OCI-LY1 (cell line): ENCODE results near the gene PODNL1.

ENCODE experiments used
- H2AFZ ChIP-seq: fragments of 200-600 bp; sonication (generic), shearing (Covaris generic); 2 replicates; pipeline ENCODE4 v1.6.0; 2014; ENCODE audit warnings: antibody characterized with exemption, mild to moderate bottlenecking, low read length
- H3F3A ChIP-seq: fragments of 200-600 bp; sonication (generic), shearing (Covaris generic); 2 replicates; pipeline ENCODE4 v1.6.0; 2014; ENCODE audit warnings: mild to moderate bottlenecking, antibody characterized with exemption, low read length, moderate library complexity; ENCODE audit not compliant: insufficient read depth
- H3K27ac ChIP-seq: fragments of 200-600 bp; sonication (generic); 2 replicates; pipeline ENCODE4 v1.5.1; 2014; ENCODE audit warnings: low read length, mixed run types, mild to moderate bottlenecking, low read depth; ENCODE audit not compliant: poor library complexity, severe bottlenecking
- H3K27me3 ChIP-seq: fragments of 200-600 bp; sonication (generic); 2 replicates; pipeline ENCODE4 v1.6.0; 2014; ENCODE audit warnings: antibody characterized with exemption, mild to moderate bottlenecking, low read length, moderate library complexity; ENCODE audit not compliant: insufficient read depth
- H3K36me3 ChIP-seq: fragments of 200-600 bp; sonication (generic); 2 replicates; pipeline ENCODE4 v1.6.1; 2014; ENCODE audit warnings: mild to moderate bottlenecking, antibody characterized with exemption, low read length, moderate library complexity, mixed read lengths; ENCODE audit not compliant: insufficient read depth
- H3K4me1 ChIP-seq: fragments of 200-600 bp; sonication (generic); 2 replicates; pipeline ENCODE4 v1.5.1; 2014; ENCODE audit warnings: mild to moderate bottlenecking, low read length, moderate library complexity; ENCODE audit not compliant: insufficient read depth, severe bottlenecking
- H3K4me2 ChIP-seq: fragments of 200-600 bp; sonication (generic), shearing (Covaris generic); 2 replicates; pipeline ENCODE4 v1.6.1; 2014; ENCODE audit warnings: low read length
- H3K4me3 ChIP-seq: fragments of 200-600 bp; sonication (generic); 2 replicates; pipeline ENCODE4 v1.5.1; 2014; ENCODE audit warnings: low read length, low read depth, mild to moderate bottlenecking, mixed read lengths; ENCODE audit not compliant: poor library complexity, severe bottlenecking
- H3K79me2 ChIP-seq: fragments of 200-600 bp; shearing (Covaris generic); 2 replicates; pipeline ENCODE4 v1.6.1; 2016; ENCODE audit warnings: mixed run types, low read length, mixed read lengths; ENCODE audit not compliant: insufficient read depth
- H3K9ac ChIP-seq: fragments of 200-600 bp; sonication (generic), shearing (Covaris generic); 2 replicates; pipeline ENCODE4 v1.6.1; 2014; ENCODE audit warnings: mild to moderate bottlenecking, low read length, mixed read lengths
- H3K9me2 ChIP-seq: fragments of 200-600 bp; sonication (generic), shearing (Covaris generic); 2 replicates; pipeline ENCODE4 v1.6.1; 2014; ENCODE audit warnings: low read depth, mild to moderate bottlenecking, low read length, mixed read lengths
- H3K9me3 ChIP-seq: fragments of 200-600 bp; shearing (Covaris generic); 2 replicates; pipeline ENCODE4 v1.6.1; 2014; ENCODE audit warnings: low read length, mixed read lengths
- H4K20me1 ChIP-seq: fragments of 200-600 bp; sonication (generic), shearing (Covaris generic); 2 replicates; pipeline ENCODE4 v1.6.0; 2016; ENCODE audit warnings: mild to moderate bottlenecking, low read length; ENCODE audit not compliant: insufficient read depth
- CTCF ChIP-seq: fragments of 200-600 bp; sonication (generic), shearing (Covaris generic); IDR thresholded peaks from 2 replicates; pipeline ENCODE4 v1.5.1; 2017; ENCODE audit warnings: mild to moderate bottlenecking, antibody characterized with exemption, low read length, moderate library complexity, mixed read lengths
- EZH2 ChIP-seq: fragments of 200-600 bp; sonication (generic), shearing (Covaris generic); IDR thresholded peaks from 2 replicates; pipeline ENCODE4 v1.8.0; 2017; ENCODE audit warnings: borderline replicate concordance, mixed run types, mild to moderate bottlenecking, antibody characterized with exemption, low read length, moderate library complexity, mixed read lengths

The PODNL1 gene

DNA sequence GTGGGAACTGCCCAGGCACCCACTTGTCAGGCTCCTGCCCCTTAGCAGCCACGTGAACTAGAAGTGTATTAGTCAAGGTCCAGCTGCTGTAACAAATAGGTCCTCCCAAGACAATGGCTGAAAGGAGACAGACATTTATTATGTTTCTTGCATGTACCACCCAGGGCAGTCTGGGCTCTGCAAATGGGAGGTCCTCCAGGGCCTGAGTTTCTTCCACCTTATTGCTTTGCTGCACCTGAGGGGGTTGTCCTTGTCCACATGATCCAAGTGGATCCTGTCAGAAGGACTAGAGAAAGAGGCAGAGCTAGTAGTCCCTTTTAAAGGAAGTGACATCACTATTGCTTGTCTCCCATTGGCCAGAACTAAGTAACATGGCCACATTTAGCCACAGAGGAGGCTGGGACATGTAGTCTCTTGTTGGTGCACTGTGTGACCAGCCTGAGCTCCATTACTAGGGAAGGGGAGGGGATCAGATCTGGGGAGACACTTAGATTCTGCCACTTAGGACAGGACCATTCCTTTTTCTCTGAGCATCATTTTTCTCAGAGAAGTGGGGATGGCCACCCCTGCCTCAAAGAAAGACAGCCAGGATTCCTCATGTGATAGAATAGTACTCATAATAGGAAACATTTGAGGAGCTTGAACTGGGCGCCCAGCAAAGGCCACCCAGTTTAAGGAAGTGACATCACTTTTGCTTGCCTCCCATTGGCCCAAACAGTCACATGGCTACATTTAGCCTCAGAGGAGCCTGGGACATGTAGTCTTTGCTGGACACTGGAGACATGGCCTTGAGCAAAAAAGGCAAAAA lies 17.1 kb downstream of the PODNL1 start:
- 0 out of 2 replicates have a peak, but pooled peaks cover 2% of the 10 kb centered on the region for H3K9me3 ChIP-seq
- H3K4me2 ChIP-seq = no peak overlapping the region
- H4K20me1 ChIP-seq = no peaks in the 10 kb centered on the region
- no peak overlapping the region for H3K4me3 ChIP-seq
- no peak overlapping the region for H2AFZ ChIP-seq
- TF ChIP-seq EZH2 (no peak), CTCF (no peak)
- no peaks in the 10 kb centered on the region for H3K79me2 ChIP-seq
- H3K27me3 ChIP-seq = no peaks in the 10 kb centered on the region
- H3F3A ChIP-seq = no peaks in the 10 kb centered on the region
- no peaks in the 10 kb centered on the region for H3K4me1 ChIP-seq
- no peak overlapping the region for H3K27ac ChIP-seq
- H3K9me2 ChIP-seq = no peaks in the 10 kb centered on the region
- H3K9ac ChIP-seq = no peak overlapping the region
- H3K36me3 ChIP-seq = peaks cover 74% of the 10 kb centered on the region

DNA sequence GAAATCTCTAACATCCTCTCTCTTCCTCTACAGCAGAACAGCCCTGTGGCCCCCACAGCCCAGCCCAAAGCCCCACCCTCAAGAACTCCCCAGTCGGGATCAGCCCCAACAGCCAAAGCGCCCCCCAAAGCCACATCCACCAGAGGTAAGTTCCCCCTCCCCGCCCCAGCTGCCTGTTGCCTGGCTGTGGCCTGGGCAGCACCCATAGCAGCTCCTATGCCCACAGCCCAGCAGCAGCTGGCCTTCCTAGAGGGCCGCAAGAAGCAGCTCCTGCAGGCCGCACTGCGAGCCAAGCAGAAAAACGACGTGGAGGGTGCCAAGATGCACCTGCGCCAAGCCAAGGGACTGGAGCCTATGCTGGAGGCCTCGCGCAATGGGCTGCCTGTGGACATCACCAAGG lies 17.7 kb downstream of the PODNL1 start:
- no peak overlapping the region for H3K4me2 ChIP-seq
- no peaks in the 10 kb centered on the region for H4K20me1 ChIP-seq
- no peak overlapping the region for H3K9ac ChIP-seq
- H3K79me2 ChIP-seq = no peaks in the 10 kb centered on the region
- no peak overlapping the region for H3K4me3 ChIP-seq
- no peaks in the 10 kb centered on the region for H3K4me1 ChIP-seq
- H3K9me3 ChIP-seq = 0 out of 2 replicates have a peak, but pooled peaks cover 2% of the 10 kb centered on the region
- no peak overlapping the region for H2AFZ ChIP-seq
- no peaks in the 10 kb centered on the region for H3K27me3 ChIP-seq
- no peak for TF ChIP-seq CTCF
- no peak for TF ChIP-seq EZH2
- H3K27ac ChIP-seq = no peak overlapping the region
- H3K36me3 ChIP-seq = peaks cover 78% of the 10 kb centered on the region
- no peaks in the 10 kb centered on the region for H3K9me2 ChIP-seq
- H3F3A ChIP-seq = no peaks in the 10 kb centered on the region

- Histone ChIP-seq H3K4me3 (no peak overlapping the region), H3K27me3 (no peaks in the 10 kb centered on the region), H3F3A (no peaks in the 10 kb centered on the region), H2AFZ (no peak overlapping the region), H3K9me2 (no peaks in the 10 kb centered on the region), H3K9me3 (0 out of 2 replicates have a peak, but pooled peaks cover 2% of the 10 kb centered on the region), H3K27ac (no peak overlapping the region), H3K36me3 (peaks cover 83% of the 10 kb centered on the region), H4K20me1 (no peaks in the 10 kb centered on the region), H3K9ac (no peak overlapping the region), H3K4me1 (no peaks in the 10 kb centered on the region), H3K4me2 (no peak overlapping the region), H3K79me2 (no peaks in the 10 kb centered on the region)
- TF ChIP-seq CTCF = no peak
Observed at GRCh38 chr19:13918726-13919411, 19.3 kb downstream of the PODNL1 start.
